Activated CD4-positive, alpha-beta T cell treated with anti-CD3 and anti-CD28 coated beads, Interleukin-2, amount 10 ng/mL, durations not matched to agents 7 days and 5 days (primary cell): Measurements from ENCODE around the gene CNTRL. TPM values are rescaled to one million over a fixed set of nuclear protein-coding genes. Genes with fewer than 3 reads are reported as not detected.
"Not testable (repeated sequence)": the region's sequence is repeated elsewhere in the genome, so short reads cannot be mapped to it uniquely, and the experiment has no call there.

Experiments
- CTCF ChIA-PET: fragments of 350-600 bp; sonication (Branson Sonifier 250); formaldehyde crosslinking; loops from one replicate; lab custom pipeline; 2021; ENCODE audit warnings: antibody characterized with exemption; lab: Charles Lee
- POLR2A ChIA-PET: fragments of 350-600 bp; sonication (Branson Sonifier 250); formaldehyde crosslinking; loops from one replicate; lab custom pipeline; 2021; ENCODE audit warnings: antibody characterized with exemption; lab: Charles Lee
- DNase-seq: peaks from one replicate; pipeline ENCODE4 v3.0.0-alpha.2; 2020
- H3K27ac Mint-ChIP-seq: one replicate; pipeline ENCODE4 v1.8.0; 2021; ENCODE audit warnings: mild to moderate bottlenecking, moderate library complexity, mixed read lengths
- H3K27me3 Mint-ChIP-seq: one replicate; pipeline ENCODE4 v1.8.0; 2021; ENCODE audit warnings: mixed read lengths
- H3K36me3 Mint-ChIP-seq: one replicate; pipeline ENCODE4 v1.8.0; 2021; ENCODE audit warnings: low read depth, mixed read lengths
- H3K4me1 Mint-ChIP-seq: one replicate; pipeline ENCODE4 v1.8.0; 2021; ENCODE audit warnings: mixed read lengths
- H3K4me3 Mint-ChIP-seq: one replicate; pipeline ENCODE4 v1.8.0; 2021; ENCODE audit warnings: mild to moderate bottlenecking, moderate library complexity, mixed read lengths
- H3K9me3 Mint-ChIP-seq: one replicate; pipeline ENCODE4 v1.8.0; 2021; ENCODE audit warnings: mixed read lengths
- total RNA-seq, 2 experiments: library from RNA; stranded (reverse); gene quantifications; one replicate each; pipeline ENCODE4 v1.2.3, GENCODE V29; 2021

Gene CNTRL
- total RNA-seq, 2 experiments from 2014 or later = 90.7 to 91.5 TPM

DNA sequence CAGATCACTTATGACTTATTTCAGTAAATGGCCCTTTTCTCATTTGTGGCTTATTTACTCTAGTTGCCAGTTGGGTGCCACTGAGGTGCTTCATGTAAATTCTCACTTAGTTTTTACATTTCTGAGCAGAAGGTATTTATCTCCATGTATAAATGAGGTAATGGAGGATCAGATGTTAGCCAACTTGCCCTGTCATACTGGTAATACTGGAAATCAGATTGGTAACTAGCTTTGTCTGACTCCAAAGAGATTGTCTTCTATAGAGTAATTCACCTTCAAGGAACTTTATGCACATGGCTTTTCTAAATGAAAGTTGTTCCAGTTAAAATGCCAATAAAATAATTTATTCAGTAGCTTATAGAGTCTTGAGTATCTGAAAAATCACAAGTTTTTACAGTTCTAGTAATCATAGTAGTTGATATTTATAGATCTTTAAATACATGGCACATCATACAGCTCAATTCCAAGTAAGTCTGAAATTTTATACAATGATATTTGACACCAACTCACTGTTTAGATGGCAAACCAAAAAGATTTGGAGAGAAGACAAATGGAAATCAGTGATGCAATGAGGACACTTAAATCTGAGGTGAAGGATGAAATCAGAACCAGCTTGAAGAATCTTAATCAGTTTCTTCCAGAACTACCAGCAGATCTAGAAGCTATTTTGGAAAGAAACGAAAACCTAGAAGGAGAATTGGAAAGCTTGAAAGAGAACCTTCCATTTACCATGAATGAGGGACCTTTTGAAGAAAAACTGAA lies 98.2 kb downstream of the CNTRL start:
- Mint-ChIP-seq H3K27me3 (no peaks in the 10 kb centered on the region), H3K36me3 (peaks cover 86% of the 10 kb centered on the region), H3K4me3 (no peak overlapping the region), H3K27ac (no peak overlapping the region), H3K4me1 (peaks cover 17% of the 10 kb centered on the region), H3K9me3 (no peaks in the 10 kb centered on the region)
- CTCF ChIA-PET = interaction anchor here (0.6 to 1.7 kb wide), 6 partner anchors 9 to 206 kb away, joined by 3 to 6 read pairs (median 3); no protein-coding TSS in a partner anchor
- POLR2A ChIA-PET = no interaction called here
- DNase-seq = no peak

DNA sequence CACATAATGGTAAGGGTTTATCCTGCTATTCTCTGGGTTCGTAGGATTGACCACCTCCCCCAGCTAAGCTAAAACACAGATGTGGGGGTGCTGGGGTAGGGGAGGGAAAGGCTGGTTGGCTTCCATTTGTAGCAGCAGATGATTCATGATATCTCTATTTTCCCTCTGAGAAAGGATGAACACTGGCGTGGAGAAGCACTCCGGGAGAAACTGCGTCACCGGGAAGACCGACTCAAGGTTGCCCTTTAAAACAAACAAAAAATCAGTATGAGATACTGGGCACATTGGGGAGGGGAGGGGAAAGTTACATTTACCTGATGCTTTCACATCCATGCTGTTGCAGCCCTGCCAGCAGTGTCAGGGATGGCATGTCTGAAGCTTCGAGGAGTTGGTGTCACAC lies 98.7 kb downstream of the CNTRL start:
- CTCF ChIA-PET = interaction anchor here (0.7 to 1.7 kb wide), 4 partner anchors 8 to 52 kb away, joined by 3 to 5 read pairs (median 3); no protein-coding TSS in a partner anchor
- peak overlapping the region; percentile 3 for H3K27ac Mint-ChIP-seq
- no peak overlapping the region for H3K4me3 Mint-ChIP-seq

DNA sequence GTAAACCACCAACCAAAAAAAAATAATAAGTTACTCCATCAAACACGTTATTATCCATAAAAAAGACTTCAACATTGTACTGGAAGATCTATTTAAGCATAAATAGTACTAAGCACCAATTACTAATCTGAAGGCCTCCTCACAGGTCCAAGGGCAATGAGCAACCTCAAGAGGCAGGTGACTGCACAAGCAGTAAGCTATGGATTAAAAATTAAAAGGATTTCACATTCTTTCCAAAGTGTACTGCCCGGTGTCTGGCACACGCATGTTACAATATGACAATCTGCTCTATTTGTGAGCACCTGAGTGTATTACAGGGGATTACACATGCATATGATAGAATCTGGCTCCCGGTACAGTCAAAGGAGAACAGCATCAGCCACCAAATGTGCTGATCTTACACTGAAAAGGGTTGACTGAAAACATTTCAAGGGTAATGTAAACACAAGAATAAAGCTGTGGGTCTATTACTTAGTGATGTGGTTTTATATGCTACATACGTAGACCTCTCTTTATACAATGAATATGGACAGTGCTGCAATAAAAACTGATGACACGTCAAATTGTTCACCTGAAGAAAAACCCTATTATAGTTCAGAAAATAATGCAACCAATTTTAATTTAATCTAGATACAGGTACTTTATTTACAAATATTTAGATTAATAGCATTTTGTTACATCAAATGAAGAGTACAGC lies 104.1 kb downstream of the CNTRL start:
- Mint-ChIP-seq H3K27ac (peak overlapping the region; percentile 50), H3K27me3 (no peaks in the 10 kb centered on the region), H3K36me3 (peaks cover 68% of the 10 kb centered on the region), H3K9me3 (no peaks in the 10 kb centered on the region), H3K4me1 (peaks cover 6% of the 10 kb centered on the region), H3K4me3 (no peak overlapping the region)
- CTCF ChIA-PET = interaction anchor here (1.2 kb wide), 1 partner anchor 10 kb away, joined by 3 read pairs; no protein-coding TSS in a partner anchor
- POLR2A ChIA-PET = no interaction called here
- DNase-seq = no peak

More for the DNA sequence above, 98.7 kb downstream of the CNTRL start:
- POLR2A ChIA-PET = no interaction called here
- H3K27me3 Mint-ChIP-seq = no peaks in the 10 kb centered on the region
- no peaks in the 10 kb centered on the region for H3K9me3 Mint-ChIP-seq
- H3K4me1 Mint-ChIP-seq = peaks cover 11% of the 10 kb centered on the region
- no peak for DNase-seq
- H3K36me3 Mint-ChIP-seq = peaks cover 85% of the 10 kb centered on the region

DNA sequence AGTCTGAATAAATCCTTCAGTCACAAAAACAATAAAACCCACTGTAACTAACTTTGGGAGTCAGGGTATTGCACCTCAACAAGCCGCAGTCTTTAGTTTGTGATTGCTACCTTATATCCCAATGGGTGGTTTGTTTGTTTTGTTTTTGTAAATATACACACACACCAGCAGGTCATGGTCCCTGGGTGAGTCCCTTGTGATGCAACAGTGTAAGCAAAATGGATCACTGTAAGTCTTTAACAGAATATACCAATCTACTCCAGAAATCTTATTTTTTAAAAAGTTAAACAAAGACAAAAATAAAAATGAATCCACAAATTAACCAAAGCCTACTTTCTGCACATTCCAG lies 104.6 kb downstream of the CNTRL start:
- POLR2A ChIA-PET, H3K4me3 Mint-ChIP-seq, H3K27ac Mint-ChIP-seq, DNase-seq, H3K27me3 Mint-ChIP-seq, H3K4me1 Mint-ChIP-seq, H3K9me3 Mint-ChIP-seq: not testable (repeated sequence)
- peaks cover 68% of the 10 kb centered on the region for H3K36me3 Mint-ChIP-seq
- CTCF ChIA-PET = interaction anchor here (1.2 kb wide), 1 partner anchor 10 kb away, joined by 3 read pairs; no protein-coding TSS in a partner anchor

DNA sequence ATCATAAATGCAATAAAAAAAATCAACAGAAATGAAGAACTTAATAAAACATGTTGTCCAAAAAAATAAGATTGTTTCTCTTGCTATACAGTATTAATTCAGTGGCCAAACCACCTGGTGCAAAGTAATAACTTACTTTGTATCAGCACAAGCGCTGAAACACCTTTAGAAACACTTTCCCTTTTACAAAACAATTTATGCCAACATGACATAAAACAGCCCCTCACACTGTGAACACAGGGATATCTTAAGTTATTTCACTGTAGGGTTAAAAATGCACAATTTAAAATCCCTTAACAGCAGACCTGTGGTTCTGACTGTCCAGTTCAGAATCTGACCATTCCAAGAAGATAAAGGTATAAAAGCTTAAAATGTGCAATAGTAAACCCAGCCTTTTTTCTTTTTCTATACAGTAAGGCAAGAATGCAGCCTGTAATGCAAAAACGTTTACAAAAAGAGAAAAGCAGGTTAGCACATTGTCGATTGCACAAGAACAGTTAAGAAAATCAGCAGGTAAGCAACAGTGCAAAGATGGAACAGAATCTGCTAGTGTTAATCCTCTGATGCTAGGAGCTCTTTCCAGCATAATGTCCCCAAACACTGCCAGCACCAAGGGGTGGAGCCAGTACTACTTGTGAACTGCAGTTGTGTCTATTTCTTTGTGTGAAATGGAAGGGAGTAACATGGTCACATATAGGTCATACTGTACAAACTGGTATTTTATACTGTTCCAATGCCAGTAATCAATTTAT lies 105.4 kb downstream of the CNTRL start:
- H3K27ac Mint-ChIP-seq = no peak overlapping the region
- ChIA-PET CTCF (interaction anchor here (1.2 kb wide), 1 partner anchor 11 kb away, joined by 3 read pairs; no protein-coding TSS in a partner anchor), POLR2A (no interaction called here)
- H3K9me3 Mint-ChIP-seq = no peaks in the 10 kb centered on the region
- H3K4me3 Mint-ChIP-seq = no peak overlapping the region
- H3K27me3 Mint-ChIP-seq = no peaks in the 10 kb centered on the region
- no peak for DNase-seq
- peaks cover 64% of the 10 kb centered on the region for H3K36me3 Mint-ChIP-seq
- peaks cover 12% of the 10 kb centered on the region for H3K4me1 Mint-ChIP-seq

DNA sequence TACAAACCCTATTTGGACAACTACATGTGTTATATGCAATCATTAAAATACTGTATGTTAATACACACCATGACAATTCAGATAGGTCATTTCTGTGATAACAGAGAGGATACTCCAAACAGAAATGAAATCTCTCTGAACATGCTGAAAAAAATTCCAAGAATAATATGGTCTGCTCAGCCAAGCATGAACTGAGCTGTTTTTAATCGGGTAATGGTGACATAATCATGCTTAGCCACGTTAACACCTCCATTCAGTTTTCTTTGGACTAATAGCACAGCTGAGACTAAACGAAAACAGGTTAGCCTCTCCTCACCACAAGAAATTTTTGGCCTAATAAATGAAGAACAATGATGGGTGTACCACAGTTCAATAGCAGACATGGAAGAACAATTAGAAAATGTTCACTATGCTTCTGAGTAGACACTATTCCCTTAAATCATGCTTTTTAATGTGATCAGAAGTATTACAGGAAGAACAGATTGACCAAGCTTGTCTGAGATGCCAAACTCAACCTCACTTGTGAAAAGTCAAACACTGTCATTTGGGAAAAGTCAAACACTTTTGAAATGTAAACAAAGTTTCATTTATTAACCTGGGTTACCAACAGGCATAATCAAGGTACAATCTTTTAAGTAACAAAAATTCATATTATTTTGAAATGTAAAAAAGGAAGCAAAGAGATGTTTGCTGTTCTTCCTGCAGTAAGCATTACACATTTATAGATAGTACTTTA lies 107.5 kb downstream of the CNTRL start:
- peaks cover 64% of the 10 kb centered on the region for H3K36me3 Mint-ChIP-seq
- no peaks in the 10 kb centered on the region for H3K9me3 Mint-ChIP-seq
- ChIA-PET CTCF (interaction anchor here (1.3 kb wide), 2 partner anchors 9 to 85 kb away, joined by 3 read pairs; no protein-coding TSS in a partner anchor), POLR2A (no interaction called here)
- no peak overlapping the region for H3K27ac Mint-ChIP-seq
- DNase-seq = no peak
- H3K4me3 Mint-ChIP-seq = no peak overlapping the region
- H3K4me1 Mint-ChIP-seq = peaks cover 30% of the 10 kb centered on the region
- H3K27me3 Mint-ChIP-seq = no peaks in the 10 kb centered on the region

DNA sequence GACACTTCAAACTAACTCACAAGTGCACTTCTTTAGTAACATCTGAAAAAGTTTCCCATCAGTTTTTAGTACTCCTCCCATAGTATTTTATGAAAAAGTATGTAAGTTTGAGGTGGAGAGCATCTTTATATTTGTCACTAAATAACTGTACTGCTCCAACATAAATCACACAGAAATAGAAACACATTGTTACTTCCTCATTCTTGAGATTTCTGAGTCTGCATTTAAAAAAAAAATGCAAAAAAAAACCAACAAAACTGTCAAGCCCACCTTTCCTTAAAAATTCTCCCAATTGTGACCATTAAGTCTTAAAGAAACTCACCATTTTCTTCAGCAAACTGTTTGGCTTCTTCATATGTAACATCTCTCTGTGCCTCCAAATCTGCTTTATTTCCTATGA lies 108.2 kb downstream of the CNTRL start:
- peak overlapping the region; percentile 41 for H3K27ac Mint-ChIP-seq

DNA sequence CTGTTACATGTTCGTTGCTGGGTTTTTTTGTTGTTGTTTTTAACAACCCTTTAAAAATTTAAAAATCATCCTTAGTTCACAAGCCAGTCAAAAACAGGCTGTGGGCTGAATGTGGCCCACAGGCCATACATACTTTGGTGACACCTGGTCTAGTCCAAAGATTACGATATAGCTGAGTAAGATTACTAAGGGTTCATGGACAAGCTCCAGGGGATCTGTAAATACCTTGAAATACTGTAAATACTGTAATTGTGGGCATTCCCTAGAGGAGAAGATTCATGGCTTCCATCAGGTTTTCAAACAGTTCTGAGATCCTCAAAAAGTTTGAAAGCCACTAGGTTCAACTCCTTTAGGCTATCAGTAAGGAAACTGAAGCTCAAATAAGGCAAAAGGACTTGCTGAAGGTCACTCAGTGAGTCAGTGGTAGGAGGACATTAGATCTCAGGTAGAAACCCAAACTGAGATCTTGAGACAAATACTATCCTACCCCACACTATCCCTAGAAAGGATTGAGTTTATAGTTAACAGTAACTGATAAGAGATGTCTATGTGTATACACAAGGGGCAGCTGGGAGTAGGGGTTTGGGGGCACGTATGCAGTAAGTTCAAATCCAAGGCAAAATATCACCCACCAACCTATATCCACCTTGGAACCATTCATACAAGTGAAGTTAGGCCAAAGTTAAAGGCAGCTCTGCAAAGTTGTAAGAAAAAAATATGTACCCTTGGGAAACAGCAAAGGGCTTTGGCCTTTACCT lies 109.1 kb downstream of the CNTRL start:
- Mint-ChIP-seq H3K27me3 (no peaks in the 10 kb centered on the region), H3K27ac (peak overlapping the region; percentile 41), H3K36me3 (peaks cover 58% of the 10 kb centered on the region), H3K4me3 (no peak overlapping the region), H3K4me1 (peaks cover 41% of the 10 kb centered on the region), H3K9me3 (no peaks in the 10 kb centered on the region)
- DNase-seq = no peak
- CTCF ChIA-PET = interaction anchor here (0.8 to 2.6 kb wide), 3 partner anchors 18 to 28 kb away, joined by 3 to 7 read pairs (median 4); partner anchors contain the start of gene RAB14
- POLR2A ChIA-PET = no interaction called here

More for the DNA sequence above, 108.2 kb downstream of the CNTRL start:
- Mint-ChIP-seq H3K4me1 (peaks cover 37% of the 10 kb centered on the region), H3K27me3 (no peaks in the 10 kb centered on the region), H3K9me3 (no peaks in the 10 kb centered on the region), H3K4me3 (no peak overlapping the region), H3K36me3 (peaks cover 62% of the 10 kb centered on the region)
- CTCF ChIA-PET = no interaction called here
- no peak for DNase-seq
- POLR2A ChIA-PET = no interaction called here

DNA sequence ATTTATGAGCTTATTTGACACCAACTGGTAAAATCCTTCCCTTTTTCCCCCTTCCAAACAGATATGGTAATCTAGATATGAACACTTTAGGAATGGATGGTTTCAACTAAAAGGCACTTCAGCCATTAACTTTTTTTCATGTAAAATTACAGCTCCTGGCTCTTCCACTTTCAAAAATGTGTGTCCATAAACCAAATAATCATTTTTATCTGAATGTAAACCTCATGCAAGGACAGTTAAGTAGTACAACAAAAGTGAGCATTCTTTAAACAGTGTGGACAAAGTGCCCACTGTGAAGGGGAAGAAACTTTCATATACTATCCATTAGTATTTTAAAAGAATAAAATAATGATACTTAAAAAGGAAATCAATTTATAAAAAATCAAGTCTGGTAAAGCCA lies 109.7 kb downstream of the CNTRL start:
- no peak overlapping the region for H3K4me3 Mint-ChIP-seq
- H3K27ac Mint-ChIP-seq = no peak overlapping the region
- no peaks in the 10 kb centered on the region for H3K27me3 Mint-ChIP-seq
- H3K4me1 Mint-ChIP-seq = peaks cover 44% of the 10 kb centered on the region
- ChIA-PET POLR2A (no interaction called here), CTCF (interaction anchor here (0.8 to 2.6 kb wide), 3 partner anchors 17 to 28 kb away, joined by 3 to 7 read pairs (median 4); partner anchors contain the start of gene RAB14)
- DNase-seq = no peak
- H3K36me3 Mint-ChIP-seq = peaks cover 61% of the 10 kb centered on the region
- H3K9me3 Mint-ChIP-seq = no peaks in the 10 kb centered on the region

DNA sequence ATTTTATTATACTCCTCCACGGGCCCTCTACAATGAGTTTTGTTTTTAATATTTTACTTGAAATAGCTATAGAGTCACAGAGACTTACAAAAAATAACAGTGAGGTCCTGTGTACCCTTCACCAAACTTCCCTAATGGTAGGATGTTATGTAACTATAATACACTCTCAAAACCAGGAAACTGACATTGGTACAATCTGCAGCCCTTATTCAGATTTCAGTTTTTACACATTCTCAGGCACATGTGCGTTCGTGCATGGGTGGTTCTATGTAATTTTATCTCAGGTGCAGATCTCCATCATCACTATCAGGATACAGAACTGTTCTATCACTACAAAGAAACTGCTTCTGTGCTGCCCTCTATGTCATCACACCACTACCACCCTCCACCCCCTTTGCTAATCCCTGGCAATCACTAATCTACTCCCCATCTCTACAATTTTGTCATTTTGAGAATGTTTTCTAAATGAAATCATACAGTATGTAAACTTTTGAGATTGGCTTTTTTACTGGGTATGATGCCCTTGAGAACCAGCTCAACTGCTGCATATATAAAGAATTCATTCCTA lies 110.5 kb downstream of the CNTRL start:
- peaks cover 48% of the 10 kb centered on the region for H3K4me1 Mint-ChIP-seq
- no peaks in the 10 kb centered on the region for H3K9me3 Mint-ChIP-seq
- ChIA-PET CTCF (interaction anchor here (1.2 to 2.6 kb wide), 5 partner anchors 9 to 27 kb away, joined by 3 to 12 read pairs (median 7); partner anchors contain the start of gene RAB14), POLR2A (interaction anchor here (1.1 kb wide), 1 partner anchor 9 kb away, joined by 3 read pairs; no protein-coding TSS in a partner anchor)
- no peak overlapping the region for H3K4me3 Mint-ChIP-seq
- H3K27me3 Mint-ChIP-seq = no peaks in the 10 kb centered on the region
- DNase-seq = no peak
- H3K36me3 Mint-ChIP-seq = peaks cover 61% of the 10 kb centered on the region
- H3K27ac Mint-ChIP-seq = no peak overlapping the region
